ENCODE measurements around the gene C22orf31. TPM values are rescaled to one million over a fixed set of nuclear protein-coding genes. Genes with fewer than 3 reads are reported as not detected.

The C22orf31 gene
- total RNA-seq, 1 experiment from 2014 or later: not detected

DNA sequence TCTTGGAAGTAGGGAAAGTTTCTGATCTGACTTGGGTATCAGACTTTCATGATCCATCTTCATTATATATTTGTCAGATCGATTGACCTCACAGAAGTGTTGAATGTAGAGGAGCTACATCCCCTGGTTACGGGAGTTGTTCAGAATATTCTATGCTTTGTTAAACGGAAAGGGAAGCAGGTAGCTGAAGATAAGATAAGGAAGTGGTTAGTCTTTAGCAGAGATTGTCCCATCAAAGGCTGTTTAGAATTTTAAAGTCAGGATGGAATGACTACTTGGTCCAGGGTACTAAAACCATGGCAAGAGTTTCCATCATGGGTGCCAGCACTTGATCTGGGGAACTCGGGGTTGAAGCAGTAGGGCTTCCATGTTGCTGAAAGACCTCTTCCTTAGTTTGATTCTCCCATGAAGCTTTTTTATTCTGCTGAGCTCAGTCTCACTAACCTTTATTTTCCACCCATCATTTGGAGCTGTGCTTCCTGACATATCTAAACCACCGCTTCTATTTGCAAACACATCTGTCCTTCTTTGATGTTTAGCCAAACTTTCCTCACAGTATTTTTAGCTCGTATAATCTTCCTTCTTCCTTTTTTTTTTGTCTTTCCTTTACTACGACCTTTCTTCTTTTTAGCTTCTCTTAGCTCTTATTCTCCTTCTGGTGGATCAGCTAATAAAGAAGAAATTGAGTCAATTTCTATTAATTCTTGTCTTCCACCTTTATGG, 4.0 kb upstream of the C22orf31 start:
- Histone ChIP-seq H3K36me3 (ENCODE audit: control insufficient read depth, insufficient read depth, low read length) (no peaks in the 10 kb centered on the region), H3K4me3 (ENCODE audit: low read depth in 2 of 2, low read length in 2 of 2) (no peak overlapping the region), H3K27me3 (ENCODE audit: control insufficient read depth, insufficient read depth, low read length) (no peaks in the 10 kb centered on the region), H3K9me3 (ENCODE audit: control insufficient read depth, insufficient read depth, low read depth, low read length) (no peaks in the 10 kb centered on the region), H3K27ac (ENCODE audit: low read length) (no peak overlapping the region), H3K4me1 (ENCODE audit: control insufficient read depth, insufficient read depth, low read length) (no peaks in the 10 kb centered on the region)
- ATAC-seq (no peak), DNase-seq (ENCODE audit: low read depth, low spot score) (no peak)
- BruUV-seq (replicated peaks): no TSS peak
- TF ChIP-seq POLR2AphosphoS5 (IDR thresholded peaks at IDR 0.05; ENCODE audit: low read depth, low read length): no peak
- CTCF ChIA-PET: interaction anchor here (0.7 kb wide), 1 partner anchor 294 kb away, joined by 3 read pairs; no protein-coding TSS in a partner anchor
- in situ Hi-C loops (cut with HindIII; ENCODE audit: low pct_unique_long_range_greater_than_20kb, low sequenced_read_pairs): no loop called here
- POLR2A ChIA-PET: interaction anchor here (0.7 kb wide), 1 partner anchor 99 kb away, joined by 3 read pairs; no protein-coding TSS in a partner anchor
- intact Hi-C loops (cut with micrococcal nuclease; ENCODE audit: unreplicated experiment): no loop called here

DNA sequence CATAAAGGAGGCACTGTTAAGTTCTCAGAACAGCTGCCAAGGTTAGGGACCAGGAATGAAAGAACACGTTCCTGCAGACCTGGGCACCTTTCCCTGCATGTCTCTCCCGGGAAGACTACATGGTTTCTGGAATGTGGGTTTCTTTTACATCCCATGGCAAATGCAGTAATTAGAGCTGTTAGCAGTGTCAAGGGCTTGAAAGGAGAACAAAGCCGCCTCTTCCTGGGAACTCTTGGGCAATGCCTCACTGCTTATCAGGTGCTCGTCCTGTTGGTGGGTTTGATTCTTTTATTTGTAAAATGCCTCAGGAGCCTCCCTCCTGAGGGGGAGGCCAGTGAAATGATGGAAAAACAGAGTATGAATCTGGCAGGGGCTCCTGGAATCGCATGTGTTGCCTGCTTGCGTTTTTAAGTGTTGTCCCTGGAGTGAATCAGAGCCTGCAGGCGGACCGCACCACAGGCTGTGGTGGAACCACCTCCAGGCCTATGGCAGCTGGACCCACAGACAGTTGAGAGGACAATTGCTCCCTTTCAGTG, 723 bp upstream of the C22orf31 start:
- no peaks in the 10 kb centered on the region for H3K36me3 ChIP-seq (ENCODE audit: control insufficient read depth, insufficient read depth, low read length)
- no TSS peak for BruUV-seq (replicated peaks)
- CTCF ChIA-PET: no interaction called here
- POLR2A ChIA-PET: no interaction called here
- ATAC-seq (no peak), DNase-seq (ENCODE audit: low read depth, low spot score) (no peak)
- TF ChIP-seq TCF7L2 (IDR thresholded peaks at IDR 0.05; ENCODE audit: low read depth, low read length): no peak
- TF ChIP-seq, protein P1, sequence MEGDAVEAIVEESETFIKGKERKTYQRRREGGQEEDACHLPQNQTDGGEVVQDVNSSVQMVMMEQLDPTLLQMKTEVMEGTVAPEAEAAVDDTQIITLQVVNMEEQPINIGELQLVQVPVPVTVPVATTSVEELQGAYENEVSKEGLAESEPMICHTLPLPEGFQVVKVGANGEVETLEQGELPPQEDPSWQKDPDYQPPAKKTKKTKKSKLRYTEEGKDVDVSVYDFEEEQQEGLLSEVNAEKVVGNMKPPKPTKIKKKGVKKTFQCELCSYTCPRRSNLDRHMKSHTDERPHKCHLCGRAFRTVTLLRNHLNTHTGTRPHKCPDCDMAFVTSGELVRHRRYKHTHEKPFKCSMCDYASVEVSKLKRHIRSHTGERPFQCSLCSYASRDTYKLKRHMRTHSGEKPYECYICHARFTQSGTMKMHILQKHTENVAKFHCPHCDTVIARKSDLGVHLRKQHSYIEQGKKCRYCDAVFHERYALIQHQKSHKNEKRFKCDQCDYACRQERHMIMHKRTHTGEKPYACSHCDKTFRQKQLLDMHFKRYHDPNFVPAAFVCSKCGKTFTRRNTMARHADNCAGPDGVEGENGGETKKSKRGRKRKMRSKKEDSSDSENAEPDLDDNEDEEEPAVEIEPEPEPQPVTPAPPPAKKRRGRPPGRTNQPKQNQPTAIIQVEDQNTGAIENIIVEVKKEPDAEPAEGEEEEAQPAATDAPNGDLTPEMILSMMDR (IDR thresholded peaks at IDR 0.05): no peak
- no peak for TF ChIP-seq POLR2AphosphoS5 (IDR thresholded peaks at IDR 0.05; ENCODE audit: low read depth, low read length)
- TF ChIP-seq, protein P2, sequence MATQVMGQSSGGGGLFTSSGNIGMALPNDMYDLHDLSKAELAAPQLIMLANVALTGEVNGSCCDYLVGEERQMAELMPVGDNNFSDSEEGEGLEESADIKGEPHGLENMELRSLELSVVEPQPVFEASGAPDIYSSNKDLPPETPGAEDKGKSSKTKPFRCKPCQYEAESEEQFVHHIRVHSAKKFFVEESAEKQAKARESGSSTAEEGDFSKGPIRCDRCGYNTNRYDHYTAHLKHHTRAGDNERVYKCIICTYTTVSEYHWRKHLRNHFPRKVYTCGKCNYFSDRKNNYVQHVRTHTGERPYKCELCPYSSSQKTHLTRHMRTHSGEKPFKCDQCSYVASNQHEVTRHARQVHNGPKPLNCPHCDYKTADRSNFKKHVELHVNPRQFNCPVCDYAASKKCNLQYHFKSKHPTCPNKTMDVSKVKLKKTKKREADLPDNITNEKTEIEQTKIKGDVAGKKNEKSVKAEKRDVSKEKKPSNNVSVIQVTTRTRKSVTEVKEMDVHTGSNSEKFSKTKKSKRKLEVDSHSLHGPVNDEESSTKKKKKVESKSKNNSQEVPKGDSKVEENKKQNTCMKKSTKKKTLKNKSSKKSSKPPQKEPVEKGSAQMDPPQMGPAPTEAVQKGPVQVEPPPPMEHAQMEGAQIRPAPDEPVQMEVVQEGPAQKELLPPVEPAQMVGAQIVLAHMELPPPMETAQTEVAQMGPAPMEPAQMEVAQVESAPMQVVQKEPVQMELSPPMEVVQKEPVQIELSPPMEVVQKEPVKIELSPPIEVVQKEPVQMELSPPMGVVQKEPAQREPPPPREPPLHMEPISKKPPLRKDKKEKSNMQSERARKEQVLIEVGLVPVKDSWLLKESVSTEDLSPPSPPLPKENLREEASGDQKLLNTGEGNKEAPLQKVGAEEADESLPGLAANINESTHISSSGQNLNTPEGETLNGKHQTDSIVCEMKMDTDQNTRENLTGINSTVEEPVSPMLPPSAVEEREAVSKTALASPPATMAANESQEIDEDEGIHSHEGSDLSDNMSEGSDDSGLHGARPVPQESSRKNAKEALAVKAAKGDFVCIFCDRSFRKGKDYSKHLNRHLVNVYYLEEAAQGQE (IDR thresholded peaks at IDR 0.05; ENCODE audit: insufficient read depth in 1 of 2, low read depth in 2 of 2, low read length in 1 of 2): no peak
- TF ChIP-seq SIN3A (IDR thresholded peaks at IDR 0.05; ENCODE audit: borderline replicate concordance, insufficient read depth, low read depth, low read length): no peak
- no peaks in the 10 kb centered on the region for H3K27me3 ChIP-seq (ENCODE audit: control insufficient read depth, insufficient read depth, low read length)
- intact Hi-C loops (cut with micrococcal nuclease; ENCODE audit: unreplicated experiment) (no loop called here), in situ Hi-C loops (cut with HindIII; ENCODE audit: low pct_unique_long_range_greater_than_20kb, low sequenced_read_pairs) (no loop called here)
- no peaks in the 10 kb centered on the region for H3K9me3 ChIP-seq (ENCODE audit: control insufficient read depth, insufficient read depth, low read depth, low read length)
- no peaks in the 10 kb centered on the region for H3K4me1 ChIP-seq (ENCODE audit: control insufficient read depth, insufficient read depth, low read length)
- H3K27ac ChIP-seq (ENCODE audit: low read length): no peak overlapping the region
- no peak overlapping the region for H3K4me3 ChIP-seq (ENCODE audit: low read depth in 2 of 2, low read length in 2 of 2)

DNA sequence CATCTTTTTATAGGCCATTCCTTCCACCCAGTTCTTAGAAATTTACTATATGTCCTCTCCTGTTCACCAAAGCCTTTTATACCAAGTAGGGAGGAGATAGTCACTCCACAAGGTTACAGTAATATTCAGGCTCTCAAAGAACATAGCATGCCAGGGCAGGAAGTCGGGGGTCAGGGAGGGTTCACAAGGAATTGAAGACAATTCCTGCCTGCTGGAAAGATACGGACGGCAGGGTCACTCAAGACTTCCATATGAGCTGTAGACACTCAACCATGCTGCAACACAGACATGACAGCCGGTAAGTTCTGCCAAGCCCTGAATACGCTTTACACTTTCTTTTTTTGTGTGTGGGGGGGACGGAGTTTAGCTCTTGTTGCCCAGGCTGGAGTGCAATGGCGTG, 700 bp downstream of the C22orf31 start:
- ATAC-seq (no peak), DNase-seq (ENCODE audit: low read depth, low spot score) (no peak)
- H3K9me3 ChIP-seq (ENCODE audit: control insufficient read depth, insufficient read depth, low read depth, low read length): no peaks in the 10 kb centered on the region
- intact Hi-C loops (cut with micrococcal nuclease; ENCODE audit: unreplicated experiment): no loop called here
- H3K27ac ChIP-seq (ENCODE audit: low read length): no peak overlapping the region
- H3K4me3 ChIP-seq (ENCODE audit: low read depth in 2 of 2, low read length in 2 of 2): no peak overlapping the region
- no peaks in the 10 kb centered on the region for H3K27me3 ChIP-seq (ENCODE audit: control insufficient read depth, insufficient read depth, low read length)
- no peaks in the 10 kb centered on the region for H3K4me1 ChIP-seq (ENCODE audit: control insufficient read depth, insufficient read depth, low read length)
- BruUV-seq (replicated peaks): no TSS peak
- ChIA-PET POLR2A (no interaction called here), CTCF (no interaction called here)
- TF ChIP-seq POLR2AphosphoS5 (IDR thresholded peaks at IDR 0.05; ENCODE audit: low read depth, low read length): no peak
- TF ChIP-seq, protein P1 (IDR thresholded peaks at IDR 0.05): no peak
- TF ChIP-seq SIN3A (IDR thresholded peaks at IDR 0.05; ENCODE audit: borderline replicate concordance, insufficient read depth, low read depth, low read length): no peak
- TF ChIP-seq, protein P2 (IDR thresholded peaks at IDR 0.05; ENCODE audit: insufficient read depth in 1 of 2, low read depth in 2 of 2, low read length in 1 of 2): no peak
- TF ChIP-seq TCF7L2 (IDR thresholded peaks at IDR 0.05; ENCODE audit: low read depth, low read length): no peak
- in situ Hi-C loops (cut with HindIII; ENCODE audit: low pct_unique_long_range_greater_than_20kb, low sequenced_read_pairs): no loop called here
- H3K36me3 ChIP-seq (ENCODE audit: control insufficient read depth, insufficient read depth, low read length): no peaks in the 10 kb centered on the region

Data from Panc1 (cell line).